ENCODE results near the gene DDX54.
"Not testable (repeated sequence)": the region's sequence is repeated elsewhere in the genome, so short reads cannot be mapped to it uniquely, and the experiment has no call there.

Gene DDX54

DNA sequence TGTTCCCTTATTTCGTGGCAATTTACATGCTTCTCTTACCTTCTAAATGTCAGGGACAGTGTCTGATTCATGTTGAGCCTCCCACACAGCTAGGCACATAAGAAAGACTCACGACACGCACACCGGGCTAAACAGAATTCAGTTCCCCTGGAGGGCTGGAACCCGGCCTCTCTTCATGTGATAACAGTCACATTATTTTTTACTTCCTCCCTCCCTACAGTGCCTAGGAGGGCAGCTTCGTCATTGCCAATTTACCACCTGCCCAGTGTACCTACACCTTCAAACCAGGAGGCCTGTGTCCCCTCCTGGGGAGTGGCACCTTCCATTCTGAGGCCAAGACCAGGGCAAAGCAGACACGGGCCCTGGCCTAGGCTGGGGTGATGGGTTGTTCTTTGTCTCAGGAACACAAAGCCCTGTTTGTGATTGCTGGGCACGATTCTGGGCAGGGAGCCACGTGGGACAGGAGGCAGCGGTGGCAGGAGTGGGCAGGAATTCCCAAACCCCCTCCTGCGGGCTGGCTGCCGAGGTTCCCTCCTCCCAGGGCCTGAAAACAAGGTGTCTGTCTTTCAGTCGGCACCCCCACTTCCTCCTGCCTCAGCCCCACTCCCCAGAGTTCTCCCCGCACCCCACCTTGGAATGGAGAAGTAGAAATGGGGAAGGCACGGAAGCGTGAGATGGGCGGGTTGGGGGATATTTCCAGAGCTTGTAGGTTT lies 42.9 kb downstream of the DDX54 start:
- DNase-seq (ENCODE audit: low read depth), result no peak

- not testable (repeated sequence) for DNase-seq (ENCODE audit: low read depth)
Measured at GRCh38 chr12:113141716-113142115, 43.6 kb downstream of the DDX54 start.

- DNase-seq (ENCODE audit: low read depth), result no peak
Measured at GRCh38 chr12:113140706-113141105, 44.6 kb downstream of the DDX54 start.

DNA sequence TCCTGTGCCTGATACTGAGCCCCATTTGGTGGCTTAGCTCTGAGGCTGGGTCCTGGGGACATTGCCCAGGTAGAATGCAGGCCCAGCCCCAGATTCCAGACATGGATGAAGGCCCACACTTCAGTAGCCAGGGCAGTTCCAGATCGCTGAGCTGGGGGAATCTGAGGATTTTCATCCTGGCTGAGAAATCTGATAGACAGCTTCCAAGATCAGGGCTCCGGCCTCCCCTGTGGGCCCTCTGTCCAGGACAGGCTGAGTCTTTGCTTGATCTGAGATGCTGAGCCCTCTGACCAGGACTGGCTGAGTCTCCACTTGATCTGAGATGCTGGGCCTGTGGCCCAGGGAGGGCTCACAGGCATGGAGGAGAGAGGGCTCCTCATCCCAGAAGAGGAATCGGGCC lies 46.5 kb downstream of the DDX54 start:
- no peak for DNase-seq (ENCODE audit: low read depth)

- DNase-seq (ENCODE audit: low read depth), result no peak
Measured at GRCh38 chr12:113137861-113138783, 47.2 kb downstream of the DDX54 start.

DNA sequence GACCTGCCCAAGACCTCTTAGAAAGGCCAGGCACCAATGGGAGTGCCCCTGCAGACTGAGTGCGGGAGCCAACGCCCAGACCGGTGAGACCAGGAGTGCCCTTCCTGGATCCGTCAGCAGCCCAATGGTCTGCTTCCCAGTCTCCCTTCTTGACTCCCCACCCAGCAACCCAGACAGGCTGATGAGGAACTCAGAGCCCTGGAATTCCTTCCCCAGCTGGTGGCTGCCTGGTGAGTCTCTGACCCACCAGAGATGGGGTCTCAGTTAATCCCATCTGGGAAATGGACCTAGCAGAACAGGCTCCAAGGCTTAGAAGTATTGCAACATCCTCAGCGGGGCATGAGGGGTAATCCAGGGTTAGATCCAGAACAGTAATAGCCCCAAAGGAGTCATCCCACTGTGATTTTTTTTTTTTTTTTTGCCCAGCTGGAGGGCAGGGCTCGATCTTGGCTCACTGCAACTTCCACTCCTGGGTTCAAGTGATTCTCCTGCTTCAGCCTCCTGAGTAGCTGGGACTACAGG lies 48.2 kb downstream of the DDX54 start:
- no peak for DNase-seq (ENCODE audit: low read depth)

DNA sequence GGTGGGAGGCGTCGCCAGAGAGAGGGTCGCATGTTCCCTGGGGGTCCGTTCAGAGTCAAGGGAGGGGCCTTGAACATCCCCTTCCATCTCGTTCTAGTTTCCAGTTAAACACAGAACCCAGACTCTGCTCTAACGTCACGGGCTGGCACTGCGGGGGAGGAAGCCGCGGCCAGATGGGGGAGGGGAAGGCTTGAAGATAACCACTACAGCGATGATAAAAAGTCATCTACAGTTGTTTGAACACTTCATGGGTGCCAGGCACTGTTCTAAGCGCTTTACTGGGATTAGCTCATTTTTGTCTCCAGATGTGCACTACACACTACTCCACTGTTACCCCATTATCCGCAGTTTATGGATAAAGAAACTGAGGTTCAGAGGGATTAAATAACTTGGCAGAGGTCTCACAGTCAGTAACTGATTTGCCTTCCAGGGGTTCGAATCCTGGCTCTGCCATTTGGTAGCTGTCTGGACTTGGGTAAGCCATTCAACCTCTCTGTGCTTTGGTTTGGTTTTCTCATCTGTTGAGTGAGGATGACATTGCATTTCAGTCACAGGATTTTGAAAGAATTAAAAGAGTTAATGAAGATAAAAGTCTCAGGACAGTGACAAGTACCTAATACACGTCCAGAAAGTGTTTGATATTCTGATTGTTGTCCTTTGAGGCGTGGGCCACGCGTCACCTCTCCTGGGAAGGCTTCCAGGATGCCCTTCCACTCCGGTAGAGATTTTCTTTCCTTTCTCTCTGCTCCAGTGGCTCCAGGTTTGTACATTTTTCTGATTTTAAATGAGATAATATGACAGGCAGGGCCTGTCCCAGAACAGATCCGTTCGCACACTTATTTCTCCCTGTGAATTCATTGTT lies 48.9 kb downstream of the DDX54 start:
- no peak for DNase-seq (ENCODE audit: low read depth)

GRCh38 chr12:113135178-113136127 lies 49.8 kb downstream of the DDX54 start, which contains the start of gene RASAL1:
RASAL1 (minus strand) TSS chr12:113135761; CDS start chr12:113135462, 299 bp downstream.
- no peak for DNase-seq (ENCODE audit: low read depth)

GRCh38 chr12:113134521-113134951 lies 50.7 kb downstream of the DDX54 start:
- DNase-seq (ENCODE audit: low read depth), result no peak

GRCh38 chr12:113134071-113134470 lies 51.2 kb downstream of the DDX54 start:
- no peak for DNase-seq (ENCODE audit: low read depth)

- DNase-seq (ENCODE audit: low read depth), result no peak
Measured at GRCh38 chr12:113133666-113134065, 51.6 kb downstream of the DDX54 start.

DNA sequence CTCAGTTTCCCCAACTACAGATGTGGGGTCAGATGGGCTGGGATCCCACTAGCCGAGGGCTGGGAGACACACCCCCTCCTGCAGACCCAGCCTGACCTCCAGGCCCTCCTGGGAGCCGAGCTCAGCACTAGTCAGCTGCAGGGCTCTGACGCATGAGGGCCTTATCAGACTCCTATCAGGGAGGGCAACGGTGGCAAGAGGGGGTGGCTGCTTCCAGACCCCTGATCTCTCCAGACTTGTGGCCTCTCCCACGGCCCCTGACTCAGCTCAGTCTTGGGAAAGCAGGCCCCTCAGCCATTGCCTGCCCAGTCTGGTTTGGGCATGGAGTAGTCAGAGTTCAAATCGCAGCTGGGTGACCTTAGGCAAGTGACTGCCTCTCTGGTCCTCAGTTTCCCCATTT lies 52.2 kb downstream of the DDX54 start:
- DNase-seq (ENCODE audit: low read depth), result no peak

GRCh38 chr12:113131556-113131955 lies 53.7 kb downstream of the DDX54 start:
- DNase-seq (ENCODE audit: low read depth), result no peak

GRCh38 chr12:113130457-113131135 lies 54.7 kb downstream of the DDX54 start:
- no peak for DNase-seq (ENCODE audit: low read depth)

- DNase-seq (ENCODE audit: low read depth), result no peak
Measured at GRCh38 chr12:113129664-113130456, 55.4 kb downstream of the DDX54 start.

GRCh38 chr12:113128802-113129663 lies 56.2 kb downstream of the DDX54 start:
- DNase-seq (ENCODE audit: low read depth), result no peak

- DNase-seq (ENCODE audit: low read depth), result no peak
Measured at GRCh38 chr12:113127791-113128199, 57.5 kb downstream of the DDX54 start.

DNA sequence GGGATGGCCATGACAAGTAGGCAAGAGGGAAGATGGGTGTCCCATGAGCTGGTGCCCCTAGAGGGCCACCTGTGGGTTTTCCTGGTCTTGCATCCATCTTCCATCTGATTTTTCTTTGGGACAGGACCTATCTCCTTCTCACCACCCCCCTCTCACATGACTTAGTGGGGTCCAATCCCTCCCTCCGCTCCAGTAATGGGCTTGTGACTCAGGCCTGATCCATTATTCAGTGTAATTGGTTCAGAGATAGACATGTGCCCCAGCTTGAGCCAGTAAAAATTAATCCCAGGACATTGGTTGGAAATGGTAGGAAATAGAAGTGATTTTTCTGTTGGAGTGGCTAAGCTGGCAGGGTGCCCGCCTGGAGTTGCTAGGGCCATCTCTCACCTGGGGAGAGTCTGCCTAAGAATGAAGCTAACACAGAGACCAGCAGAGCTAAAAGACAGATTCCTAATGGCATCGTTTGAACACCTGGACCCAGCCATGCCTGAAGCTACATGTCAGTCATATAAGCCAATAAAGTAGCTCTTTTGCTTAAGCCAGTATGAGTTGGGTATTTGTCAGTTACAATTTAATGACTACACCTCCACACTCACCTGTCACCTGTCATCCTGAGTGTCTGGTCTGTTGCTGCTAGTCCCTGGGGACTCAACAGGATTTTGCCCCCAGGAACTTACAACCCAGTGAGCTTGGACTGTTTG lies 64.5 kb downstream of the DDX54 start:
- DNase-seq (ENCODE audit: low read depth), result no peak

All from iris pigment epithelial cell (primary cell).